HepG2 (cell line): Measurements from ENCODE around the gene SCT. TPM values are rescaled to one million over a fixed set of nuclear protein-coding genes. Genes with fewer than 3 reads are reported as not detected.

Experiments used
- ARID4A ChIP-seq: sonication (generic); formaldehyde crosslinking; IDR thresholded peaks from 2 replicates; pipeline ENCODE4 v1.5.0; 2020; ENCODE audit warnings: mild to moderate bottlenecking, missing genetic modification reagents, borderline replicate concordance
- GFI1 ChIP-seq: sonication (generic); formaldehyde crosslinking; IDR thresholded peaks from 2 replicates; pipeline ENCODE4 v1.5.0; 2020; ENCODE audit warnings: missing genetic modification reagents, mild to moderate bottlenecking, borderline replicate concordance
- HOXA3 ChIP-seq: sonication (generic); formaldehyde crosslinking; IDR thresholded peaks from 2 replicates; pipeline ENCODE4 v1.5.0; 2020; ENCODE audit warnings: missing genetic modification reagents
- KDM1A ChIP-seq: IDR thresholded peaks from 2 replicates; pipeline ENCODE4 v1.6.1; 2016; ENCODE audit warnings: missing compliant biosample characterization
- KDM2A ChIP-seq: sonication (generic); formaldehyde crosslinking; IDR thresholded peaks from 2 replicates; pipeline ENCODE4 v1.4.0; 2020; ENCODE audit warnings: low read depth, missing genetic modification reagents, borderline replicate concordance
- MXD4 ChIP-seq: IDR thresholded peaks from 2 replicates; pipeline ENCODE4 v1.6.1; 2016; ENCODE audit warnings: mild to moderate bottlenecking, missing biosample characterization, missing genetic modification reagents
- PPARG ChIP-seq: conservative IDR thresholded peaks from 2 replicates; pipeline ENCODE4 v1.6.1; 2016; ENCODE audit warnings: missing biosample characterization, missing genetic modification reagents
- PRDM10 ChIP-seq: sonication (generic); formaldehyde crosslinking; IDR thresholded peaks from 2 replicates; pipeline ENCODE4 v1.4.0; 2020; ENCODE audit warnings: low read depth, missing genetic modification reagents
- RBFOX2 ChIP-seq: fragments of 200-400 bp; formaldehyde crosslinking; IDR thresholded peaks from 2 replicates; pipeline ENCODE4 v1.6.1; 2017; ENCODE audit warnings: low read depth, mild to moderate bottlenecking, low read length
- SOX5 ChIP-seq: IDR thresholded peaks from 2 replicates; pipeline ENCODE4 v1.6.1; 2016; ENCODE audit warnings: borderline replicate concordance
- TAF15 ChIP-seq: fragments of 200-400 bp; formaldehyde crosslinking; IDR thresholded peaks from one replicate; pipeline ENCODE4 v1.6.1; 2018; ENCODE audit warnings: mild to moderate bottlenecking, low read depth, low read length; ENCODE audit not compliant: poor library complexity, severe bottlenecking
- ZHX1 ChIP-seq: sonication (generic); formaldehyde crosslinking; IDR thresholded peaks from 2 replicates; pipeline ENCODE4 v1.8.1; 2022; ENCODE audit warnings: low read depth, mild to moderate bottlenecking, missing genetic modification reagents
- ZNF12 ChIP-seq: sonication (generic); formaldehyde crosslinking; IDR thresholded peaks from 2 replicates; pipeline ENCODE4 v1.5.0; 2020; ENCODE audit warnings: missing genetic modification reagents
- ZNF276 ChIP-seq: sonication (generic); formaldehyde crosslinking; IDR thresholded peaks from 2 replicates; pipeline ENCODE4 v1.4.0; 2020; ENCODE audit warnings: mild to moderate bottlenecking, low read depth, missing genetic modification reagents
- ZNF329 ChIP-seq: sonication (generic); formaldehyde crosslinking; IDR thresholded peaks from 2 replicates; pipeline ENCODE4 v1.9.0; 2021; ENCODE audit warnings: low read depth, mild to moderate bottlenecking, missing genetic modification reagents
- ZNF331 ChIP-seq: sonication (generic); formaldehyde crosslinking; IDR thresholded peaks from 2 replicates; pipeline ENCODE4 v1.4.0; 2020; ENCODE audit warnings: missing genetic modification reagents
- polyA plus RNA-seq, 8 experiments: library from polyadenylated mRNA; depleted of rRNA in 3 of 8; stranded (reverse) in 7 of 8; unstranded in 1 of 8; fragments of >200 nt; fragmentation: Illumina TruSeq in 4 of 8; extraction: Trizol in 4 of 8; gene quantifications; 2 replicates each; pipeline versions ENCODE4 v1.2.1 to v1.2.3, GENCODE V29; 2011 to 2016; ENCODE audit warnings: low read depth in 4 of 8, missing spikeins in 1 of 8, mixed read lengths in 1 of 8; ENCODE audit not compliant: insufficient read depth in 1 of 8
- total RNA-seq, 5 experiments: library from RNA; depleted of rRNA; stranded (reverse); fragments of >200 nt; fragmentation: Illumina TruSeq; extraction: Trizol; gene quantifications; 2 replicates each; pipeline ENCODE4 v1.2.3, GENCODE V29; 2016; ENCODE audit warnings: low read depth in 1 of 5

Gene SCT
- total and polyA plus RNA-seq, 2 of the 13 experiments (the other 11 are each of a cell fraction or from before 2014, with no cell fraction given): not detected

DNA sequence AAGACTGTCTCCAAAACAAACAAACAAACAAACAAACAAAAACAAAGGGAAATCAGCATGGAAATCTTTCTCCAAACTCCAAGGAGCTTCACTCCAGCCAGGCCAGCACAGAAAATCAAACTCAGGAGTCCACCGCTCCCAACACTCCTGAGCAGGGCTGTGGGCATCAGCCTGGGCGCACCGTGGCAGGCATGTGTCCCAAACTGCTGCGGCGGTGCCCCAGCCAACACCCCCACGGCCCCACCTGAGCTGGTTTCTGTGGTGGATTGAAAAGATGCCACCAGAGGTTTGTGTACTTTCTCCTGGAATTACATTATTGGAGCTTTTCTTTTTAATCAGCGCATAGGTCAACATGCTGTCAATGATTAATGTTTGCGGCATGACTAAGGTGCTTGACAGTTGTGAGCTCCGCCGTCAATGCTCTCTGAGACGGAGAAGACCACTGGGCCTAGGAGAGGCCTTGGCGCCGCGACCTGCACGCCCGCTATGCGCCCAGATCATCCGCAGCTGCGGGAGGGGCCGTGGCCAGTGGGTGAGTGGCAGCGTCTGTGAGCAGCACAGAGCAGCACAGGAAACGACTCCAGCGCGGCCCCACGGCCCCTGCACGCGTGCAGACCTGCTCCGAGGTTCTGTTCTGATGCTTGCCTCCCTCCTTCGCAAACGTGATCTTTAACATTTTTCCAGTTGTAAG lies 28.2 kb upstream of the SCT start (continued):
- TF ChIP-seq KDM1A (no peak), ZNF12 (CRISPR knock-in tag) (0 out of 2 replicates have a peak, but pooled peaks have one; percentile 36), GFI1 (peak; percentile 46; the same call in 1 of the 2 replicates), MXD4 (peak; percentile 71; the same call in 1 of the 2 replicates), PRDM10 (CRISPR knock-in tag) (peak; percentile 51; the same call in 1 of the 2 replicates), RBFOX2 (peak; percentile 51; the same call in 1 of the 2 replicates), HOXA3 (CRISPR knock-in tag) (peak; percentile 60; the same call in 1 of the 2 replicates), PPARG (peak; percentile 79), TAF15 (no peak), SOX5 (CRISPR knock-in tag) (peak; percentile 32; the same call in 1 of the 2 replicates), ZHX1 (0 out of 2 replicates have a peak, but pooled peaks have one; percentile 39), ARID4A (CRISPR knock-in tag) (peak; percentile 71), ZNF329 (CRISPR knock-in tag) (no peak), ZNF276 (CRISPR knock-in tag) (no peak), KDM2A (CRISPR knock-in tag) (peak; percentile 46; the same call in 1 of the 2 replicates), ZNF331 (0 out of 2 replicates have a peak, but pooled peaks have one; percentile 12)
